ENCODE data around the gene TMEM143.
"Not testable (repeated sequence)": the region's sequence is repeated elsewhere in the genome, so short reads cannot be mapped to it uniquely, and the experiment has no call there.

Gene TMEM143

GRCh38 chr19:48373567-48373966 is 9.8 kb upstream of the TMEM143 start:
- TF ChIP-seq, protein P1, sequence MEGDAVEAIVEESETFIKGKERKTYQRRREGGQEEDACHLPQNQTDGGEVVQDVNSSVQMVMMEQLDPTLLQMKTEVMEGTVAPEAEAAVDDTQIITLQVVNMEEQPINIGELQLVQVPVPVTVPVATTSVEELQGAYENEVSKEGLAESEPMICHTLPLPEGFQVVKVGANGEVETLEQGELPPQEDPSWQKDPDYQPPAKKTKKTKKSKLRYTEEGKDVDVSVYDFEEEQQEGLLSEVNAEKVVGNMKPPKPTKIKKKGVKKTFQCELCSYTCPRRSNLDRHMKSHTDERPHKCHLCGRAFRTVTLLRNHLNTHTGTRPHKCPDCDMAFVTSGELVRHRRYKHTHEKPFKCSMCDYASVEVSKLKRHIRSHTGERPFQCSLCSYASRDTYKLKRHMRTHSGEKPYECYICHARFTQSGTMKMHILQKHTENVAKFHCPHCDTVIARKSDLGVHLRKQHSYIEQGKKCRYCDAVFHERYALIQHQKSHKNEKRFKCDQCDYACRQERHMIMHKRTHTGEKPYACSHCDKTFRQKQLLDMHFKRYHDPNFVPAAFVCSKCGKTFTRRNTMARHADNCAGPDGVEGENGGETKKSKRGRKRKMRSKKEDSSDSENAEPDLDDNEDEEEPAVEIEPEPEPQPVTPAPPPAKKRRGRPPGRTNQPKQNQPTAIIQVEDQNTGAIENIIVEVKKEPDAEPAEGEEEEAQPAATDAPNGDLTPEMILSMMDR (IDR thresholded peaks at IDR 0.05; ENCODE audit: insufficient read depth, low read length, poor library complexity, severe bottlenecking), result no peak
- no peaks in the 10 kb centered on the region for H3K36me3 ChIP-seq (ENCODE audit: control insufficient read depth, insufficient read depth, low read length)
- H3K4me3 ChIP-seq (replicated peaks; ENCODE audit: low read depth, low read length), result no peak overlapping the region
- H3K27me3 ChIP-seq (replicated peaks; ENCODE audit: control insufficient read depth, insufficient read depth, low read length), result no peaks in the 10 kb centered on the region; the same call in 1 of the 2 replicates
- DNase-seq (ENCODE audit: extremely low read depth, insufficient read length), result no peak

DNA sequence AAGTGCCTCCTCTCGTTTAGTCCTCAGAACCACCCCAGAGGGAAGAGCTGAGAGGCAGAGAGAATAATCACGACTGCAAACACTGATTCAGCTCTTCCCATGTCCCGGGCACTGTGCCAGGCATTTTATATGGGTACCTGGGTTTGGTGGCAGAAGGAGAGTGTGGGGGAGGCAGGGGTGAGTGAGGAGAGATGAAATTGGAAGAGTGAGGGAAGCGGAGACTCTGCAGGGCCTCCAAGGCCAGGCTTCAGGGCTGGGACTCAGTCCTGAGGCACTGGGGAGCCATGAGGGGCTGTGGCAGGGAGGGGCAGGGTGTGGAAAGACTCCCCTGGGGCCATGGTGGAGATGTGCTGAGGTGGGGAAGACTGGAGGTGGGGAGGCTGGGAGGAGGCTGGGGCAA is 9.2 kb upstream of the TMEM143 start:
- H3K27me3 ChIP-seq (replicated peaks; ENCODE audit: control insufficient read depth, insufficient read depth, low read length), result no peaks in the 10 kb centered on the region; the same call in 1 of the 2 replicates
- no peak for DNase-seq (ENCODE audit: extremely low read depth, insufficient read length)
- TF ChIP-seq, protein P1 (IDR thresholded peaks at IDR 0.05; ENCODE audit: insufficient read depth, low read length, poor library complexity, severe bottlenecking), result no peak
- H3K4me3 ChIP-seq (replicated peaks; ENCODE audit: low read depth, low read length), result no peak overlapping the region
- no peaks in the 10 kb centered on the region for H3K36me3 ChIP-seq (ENCODE audit: control insufficient read depth, insufficient read depth, low read length)

GRCh38 chr19:48371771-48372170 is 8.0 kb upstream of the TMEM143 start:
- not testable (repeated sequence) for DNase-seq (ENCODE audit: extremely low read depth, insufficient read length); H3K36me3 ChIP-seq (ENCODE audit: control insufficient read depth, insufficient read depth, low read length); H3K4me3 ChIP-seq (replicated peaks; ENCODE audit: low read depth, low read length); H3K27me3 ChIP-seq (replicated peaks; ENCODE audit: control insufficient read depth, insufficient read depth, low read length)

DNA sequence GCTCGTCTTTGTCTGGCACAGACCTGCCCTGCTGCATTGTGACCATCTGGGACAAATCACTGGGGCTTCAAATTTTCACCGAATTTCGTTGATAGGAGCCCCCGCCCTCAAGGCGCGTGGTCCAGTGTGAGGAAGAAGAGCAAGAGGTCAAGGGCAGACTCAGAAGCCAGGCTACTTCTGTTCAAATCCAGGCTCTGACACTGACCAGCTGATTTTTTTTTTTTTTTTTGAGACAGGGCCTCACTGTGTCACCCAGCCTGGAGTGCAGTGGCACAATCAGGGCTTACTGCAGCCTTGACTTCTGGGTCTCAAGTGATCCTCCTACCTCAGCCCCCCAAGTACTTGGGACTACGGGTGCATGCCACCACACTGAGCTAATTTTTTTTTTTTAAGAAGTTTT is 7.6 kb upstream of the TMEM143 start:
- TF ChIP-seq, protein P1 (IDR thresholded peaks at IDR 0.05; ENCODE audit: insufficient read depth, low read length, poor library complexity, severe bottlenecking), result no peak
- no peak for DNase-seq (ENCODE audit: extremely low read depth, insufficient read length)
- Histone ChIP-seq H3K27me3 (replicated peaks; ENCODE audit: control insufficient read depth, insufficient read depth, low read length) (no peaks in the 10 kb centered on the region; the same call in 1 of the 2 replicates), H3K36me3 (ENCODE audit: control insufficient read depth, insufficient read depth, low read length) (no peaks in the 10 kb centered on the region), H3K4me3 (replicated peaks; ENCODE audit: low read depth, low read length) (no peak overlapping the region)

GRCh38 chr19:48370955-48371354 is 7.2 kb upstream of the TMEM143 start:
- H3K27me3 ChIP-seq (replicated peaks; ENCODE audit: control insufficient read depth, insufficient read depth, low read length), result no peaks in the 10 kb centered on the region; the same call in 1 of the 2 replicates
- TF ChIP-seq, protein P1 (IDR thresholded peaks at IDR 0.05; ENCODE audit: insufficient read depth, low read length, poor library complexity, severe bottlenecking), result no peak
- no peak for DNase-seq (ENCODE audit: extremely low read depth, insufficient read length)
- H3K36me3 ChIP-seq (ENCODE audit: control insufficient read depth, insufficient read depth, low read length), result no peaks in the 10 kb centered on the region
- no peak overlapping the region for H3K4me3 ChIP-seq (replicated peaks; ENCODE audit: low read depth, low read length)

DNA sequence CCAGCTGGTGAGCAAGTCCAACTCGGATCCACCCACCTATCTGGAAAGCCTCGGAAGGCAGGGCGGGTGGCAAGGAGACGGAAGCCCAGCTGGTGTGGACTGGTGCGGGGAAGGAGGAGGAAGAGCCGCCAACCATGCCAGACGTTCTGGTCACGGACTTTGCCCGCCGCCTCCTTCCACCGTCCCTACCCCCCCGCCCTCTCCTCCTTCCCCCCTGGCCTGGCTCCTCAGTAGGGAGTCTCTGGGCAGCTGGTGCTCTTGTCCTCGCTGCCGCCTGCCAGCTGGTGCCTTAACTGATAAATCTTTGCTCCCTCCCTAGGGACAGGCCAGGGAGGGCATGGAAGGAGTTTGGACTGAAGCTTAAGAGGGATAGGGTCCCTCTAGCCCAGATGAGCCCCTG is 5.2 kb upstream of the TMEM143 start:
- H3K36me3 ChIP-seq (ENCODE audit: control insufficient read depth, insufficient read depth, low read length), result no peaks in the 10 kb centered on the region
- no peak overlapping the region for H3K4me3 ChIP-seq (replicated peaks; ENCODE audit: low read depth, low read length)
- DNase-seq (ENCODE audit: extremely low read depth, insufficient read length), result no peak
- TF ChIP-seq, protein P1 (IDR thresholded peaks at IDR 0.05; ENCODE audit: insufficient read depth, low read length, poor library complexity, severe bottlenecking), result no peak
- H3K27me3 ChIP-seq (replicated peaks; ENCODE audit: control insufficient read depth, insufficient read depth, low read length), result no peaks in the 10 kb centered on the region

All from GM06990 (cell line).